Endothelial cell of umbilical vein (primary cell): ENCODE results near the gene SNX19. TPM values are rescaled to one million over a fixed set of nuclear protein-coding genes. Genes with fewer than 3 reads are reported as not detected.

ENCODE experiments used
- BruUV-seq: library from RNA; stranded (reverse); fragments of 400-500 nt; replicated peaks from 2 replicates; lab custom pipeline; 2021; lab: Mats Ljungman, UMichigan
- CTCF ChIA-PET: fragments of 300-600, 350-600 bp; sonication (Branson Sonifier 250); formaldehyde crosslinking; loops from one replicate; lab custom pipeline; 2021; ENCODE audit warnings: antibody characterized with exemption, inconsistent platforms; lab: Charles Lee
- POLR2A ChIA-PET: fragments of 300-600, 350-600 bp; sonication (Branson Sonifier 250); formaldehyde crosslinking; loops from one replicate; lab custom pipeline; 2021; ENCODE audit warnings: antibody characterized with exemption, inconsistent platforms; lab: Charles Lee
- DNase-seq: peaks from one replicate; pipeline ENCODE4 v3.0.0-alpha.2; 2011; ENCODE audit warnings: low read depth, low spot score
- FAIRE-seq: peaks from 2 replicates; lab custom pipeline; 2011; peaks lifted over from hg19 to GRCh38; lab: Jason Lieb, UNC
- H2AFZ ChIP-seq: 2 replicates; pipeline ENCODE4 v1.6.0; 2012; ENCODE audit warnings: low read depth, low read length, control low read depth, inconsistent platforms
- H3K27ac ChIP-seq: 2 replicates; pipeline ENCODE4 v1.5.1; 2011; ENCODE audit warnings: low read depth, mild to moderate bottlenecking, control low read depth, low read length, moderate library complexity; ENCODE audit not compliant: insufficient read depth
- H3K27me3 ChIP-seq, 2 experiments: 2 replicates each; pipeline versions ENCODE4 v1.6.0 to v1.6.1; 2011; ENCODE audit warnings: low read length in 2 of 2, mixed read lengths in 1 of 2; ENCODE audit not compliant: control insufficient read depth in 2 of 2, insufficient read depth in 2 of 2
- H3K36me3 ChIP-seq, 2 experiments: 2 replicates in 1 of 2; 3 replicates in 1 of 2; pipeline ENCODE4 v1.5.1; 2011; ENCODE audit warnings: low read length in 2 of 2, mild to moderate bottlenecking in 1 of 2, moderate library complexity in 1 of 2; ENCODE audit not compliant: control insufficient read depth in 2 of 2, insufficient read depth in 2 of 2; ENCODE audit errors: extremely low read depth in 1 of 2
- H3K4me1 ChIP-seq: 3 replicates; pipeline ENCODE4 v1.5.1; 2011; ENCODE audit warnings: mild to moderate bottlenecking, low read length; ENCODE audit not compliant: control insufficient read depth, insufficient read depth; ENCODE audit errors: extremely low read depth
- H3K4me2 ChIP-seq: 2 replicates; pipeline ENCODE4 v1.6.1; 2011; ENCODE audit warnings: low read length, control low read depth, mixed read lengths; ENCODE audit not compliant: insufficient read depth
- H3K4me3 ChIP-seq, 3 experiments: fragments of 200-600 bp in 1 of 3; sonication (generic), shearing (Covaris generic) in 1 of 3; replicated peaks in 1 of 3; 2 replicates each; pipeline ENCODE4 v1.5.1; 2011 to 2016; ENCODE audit warnings: control low read depth in 3 of 3, low read length in 3 of 3, mild to moderate bottlenecking in 2 of 3, inconsistent platforms in 1 of 3, low read depth in 1 of 3, moderate library complexity in 1 of 3; ENCODE audit not compliant: insufficient read depth in 1 of 3
- H3K79me2 ChIP-seq: 2 replicates; pipeline ENCODE4 v1.6.0; 2012; ENCODE audit warnings: low read length, inconsistent platforms; ENCODE audit not compliant: control insufficient read depth, insufficient read depth
- H3K9ac ChIP-seq: replicated peaks from 2 replicates; pipeline ENCODE3; 2011; ENCODE audit warnings: low read length, control low read depth; ENCODE audit not compliant: insufficient read depth; ENCODE audit errors: extremely low read depth
- H3K9me1 ChIP-seq: replicated peaks from 3 replicates; pipeline ENCODE4 v1.6.0; 2011; ENCODE audit warnings: mild to moderate bottlenecking, low read length; ENCODE audit not compliant: control insufficient read depth, insufficient read depth; ENCODE audit errors: extremely low read depth
- H3K9me3 ChIP-seq: replicated peaks from 2 replicates; pipeline ENCODE4 v1.5.1; 2012; ENCODE audit warnings: low read length, inconsistent platforms; ENCODE audit not compliant: control insufficient read depth, insufficient read depth
- H4K20me1 ChIP-seq: replicated peaks from 2 replicates; pipeline ENCODE3; 2011; ENCODE audit warnings: mild to moderate bottlenecking, low read length; ENCODE audit not compliant: control insufficient read depth, insufficient read depth; ENCODE audit errors: extremely low read depth
- CTCF ChIP-seq, 2 donors: IDR thresholded peaks; 1 replicate in 1 of 2; 2 replicates in 1 of 2; pipeline ENCODE4 v1.5.1; 2011; ENCODE audit warnings: low read length in 2 of 2, mild to moderate bottlenecking in 2 of 2, moderate library complexity in 2 of 2, control low read depth in 1 of 2, inconsistent platforms in 1 of 2, low read depth in 1 of 2; ENCODE audit not compliant: insufficient read depth in 1 of 2; ENCODE audit errors: extremely low read depth in 1 of 2
- EZH2 ChIP-seq: IDR thresholded peaks from 2 replicates; pipeline ENCODE4 v1.6.1; 2012; ENCODE audit warnings: borderline replicate concordance, low read depth, mild to moderate bottlenecking, moderate library complexity, low read length, inconsistent platforms; ENCODE audit not compliant: severe bottlenecking
- FOS ChIP-seq: IDR thresholded peaks from 2 replicates; pipeline ENCODE4 v1.6.1; 2011; ENCODE audit warnings: mild to moderate bottlenecking, low read length, moderate library complexity, borderline replicate concordance; ENCODE audit not compliant: insufficient read depth
- JUN ChIP-seq: IDR thresholded peaks from 2 replicates; pipeline ENCODE4 v1.6.1; 2011; ENCODE audit warnings: borderline replicate concordance, low read depth; ENCODE audit not compliant: insufficient read length, insufficient read depth
- MAX ChIP-seq: IDR thresholded peaks from 2 replicates; pipeline ENCODE4 v1.6.1; 2011; ENCODE audit not compliant: insufficient read depth, insufficient read length
- MYC ChIP-seq: IDR thresholded peaks from one replicate; pipeline ENCODE4 v1.6.1; 2011; ENCODE audit warnings: mild to moderate bottlenecking, low read depth, low read length
- POLR2AphosphoS5 ChIP-seq: IDR thresholded peaks from 2 replicates; pipeline ENCODE4 v1.6.1; 2012; ENCODE audit warnings: low read depth, mild to moderate bottlenecking, control low read depth, low read length, moderate library complexity; ENCODE audit not compliant: insufficient read depth
- dilution Hi-C: fragments of 300-500 bp; cut with MboI; formaldehyde crosslinking; loops from one replicate; pipeline ENCODE4 v1.15.0; 2019; ENCODE audit warnings: low sequenced_read_pairs; ENCODE audit not compliant: extremely low pct_ligation_motif_present
- intact Hi-C: fragments of 100-400 bp; cut with micrococcal nuclease; formaldehyde crosslinking; loops from one replicate; pipeline ENCODE4 v1.10.0; 2022
- polyA plus RNA-seq, 4 experiments: library from polyadenylated mRNA; depleted of rRNA in 3 of 4; stranded (reverse) in 3 of 4; unstranded in 1 of 4; fragments of >200 nt; gene quantifications; 2 replicates each; pipeline versions ENCODE4 v1.2.1 to v1.2.3, GENCODE V29; 2011 to 2012; ENCODE audit warnings: missing spikeins in 1 of 4
- total RNA-seq: library from RNA; stranded (reverse); gene quantifications from 2 replicates; pipeline ENCODE4 v1.2.3, GENCODE V29; 2021

Gene SNX19
- total and polyA plus RNA-seq, 2 donors (not counting 3 experiments of a cell fraction or from before 2014, with no cell fraction given), result 37.4 to 49.8 TPM

- no peak for TF ChIP-seq FOS
- Histone ChIP-seq H3K9me1 (no peaks in the 10 kb centered on the region), H3K4me1 (peaks cover 39% of the 10 kb centered on the region), H3K27ac (no peak overlapping the region), H3K79me2 (peaks cover 37% of the 10 kb centered on the region), H3K9me3 (no peaks in the 10 kb centered on the region), H3K4me2 (no peak overlapping the region), H3K4me3 (no peak overlapping the region), H3K27me3 (no peaks in the 10 kb centered on the region), H4K20me1 (no peaks in the 10 kb centered on the region), H2AFZ (no peak overlapping the region), H3K9ac (no peak overlapping the region), H3K36me3 (peaks cover 11% of the 10 kb centered on the region in 2 experiments)
- BruUV-seq, result no TSS peak
- dilution Hi-C loops, result no loop called here
- FAIRE-seq, result no peak
- CTCF ChIA-PET, result no interaction called here
- POLR2A ChIA-PET, result no interaction called here
- intact Hi-C loops, result no loop called here
- DNase-seq, result no peak
These were observed 3.7 kb downstream of the SNX19 start for GRCh38 chr11:130912552-130912951.

DNA sequence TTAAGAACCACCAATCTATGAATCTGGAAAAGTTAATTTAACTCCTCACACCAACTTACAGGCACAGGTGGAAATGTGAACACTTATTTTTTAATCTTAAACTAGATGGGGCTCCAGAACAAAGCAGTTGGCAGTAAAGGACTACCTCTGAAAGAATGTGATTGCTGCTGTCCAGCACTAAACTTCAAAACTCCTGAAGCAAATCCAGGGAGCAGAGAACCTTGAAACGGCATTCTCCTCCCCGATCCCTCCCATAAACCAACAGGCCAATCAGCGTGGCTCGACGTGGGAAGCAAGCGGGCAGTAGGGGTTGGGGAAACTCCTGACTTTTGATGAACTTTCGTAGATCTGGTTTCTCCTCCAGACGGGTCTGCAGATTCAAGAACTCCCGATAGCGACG lies 5.0 kb downstream of the SNX19 start:
- H2AFZ ChIP-seq, result no peak overlapping the region
- CTCF ChIA-PET, result interaction anchor here (1.2 kb wide), 1 partner anchor 13 kb away, joined by 3 read pairs; no protein-coding TSS in a partner anchor
- peaks cover 11 to 18% of the 10 kb centered on the region in 2 experiments for H3K36me3 ChIP-seq
- intact Hi-C loops, result no loop called here
- no peaks in the 10 kb centered on the region for H3K27me3 ChIP-seq
- FAIRE-seq (no peak), DNase-seq (no peak)
- no peak overlapping the region for H3K9ac ChIP-seq
- H3K4me2 ChIP-seq, result no peak overlapping the region
- H3K27ac ChIP-seq, result no peak overlapping the region
- H3K4me1 ChIP-seq, result peaks cover 39% of the 10 kb centered on the region
- H3K9me3 ChIP-seq, result no peaks in the 10 kb centered on the region
- dilution Hi-C loops, result no loop called here
- H3K79me2 ChIP-seq, result peaks cover 37% of the 10 kb centered on the region
- TF ChIP-seq CTCF (IDR thresholded peaks at IDR 0.05; ENCODE audit: extremely low read depth in 1 of 2, insufficient read depth in 1 of 2, low read depth in 1 of 2, low read length in 2 of 2), result no peak
- no peak for TF ChIP-seq JUN
- TF ChIP-seq MAX, result no peak
- TF ChIP-seq POLR2AphosphoS5, result no peak
- no peak for TF ChIP-seq EZH2
- no peak for TF ChIP-seq MYC
- TF ChIP-seq FOS, result no peak
- H3K4me3 ChIP-seq, result no peak overlapping the region
- no TSS peak for BruUV-seq
- no peaks in the 10 kb centered on the region for H3K9me1 ChIP-seq
- POLR2A ChIA-PET, result no interaction called here
- H4K20me1 ChIP-seq, result no peaks in the 10 kb centered on the region
